Duodenal mucosa (tissue), 2 donors: ENCODE results near the gene DHX29.

Experiments used
- H3K27ac ChIP-seq: one replicate; pipeline ENCODE4 v1.7.0; 2013; ENCODE audit warnings: low read depth, low read length
- H3K27me3 ChIP-seq, 2 donors: one replicate each; pipeline ENCODE4 v1.7.0; 2013; ENCODE audit warnings: low read length in 2 of 2, control low read depth in 1 of 2; ENCODE audit not compliant: insufficient read depth in 2 of 2, control insufficient read depth in 1 of 2
- H3K36me3 ChIP-seq, 2 donors: one replicate each; pipeline ENCODE4 v1.7.0; 2013; ENCODE audit warnings: low read length in 2 of 2, control low read depth in 1 of 2; ENCODE audit not compliant: insufficient read depth in 2 of 2, control insufficient read depth in 1 of 2
- H3K4me1 ChIP-seq, 2 donors: one replicate each; pipeline ENCODE4 v1.7.0; 2013; ENCODE audit warnings: low read length in 2 of 2, control low read depth in 1 of 2; ENCODE audit not compliant: insufficient read depth in 2 of 2, control insufficient read depth in 1 of 2
- H3K4me3 ChIP-seq, 2 donors: one replicate each; pipeline ENCODE4 v1.7.0; 2013; ENCODE audit warnings: low read length in 2 of 2, low read depth in 1 of 2
- H3K9ac ChIP-seq, 2 donors: one replicate each; pipeline ENCODE4 v1.7.0; 2013; ENCODE audit warnings: low read length in 2 of 2, low read depth in 1 of 2
- H3K9me3 ChIP-seq, 2 donors: one replicate each; pipeline ENCODE4 v1.7.0; 2013; ENCODE audit warnings: low read length in 2 of 2, control low read depth in 1 of 2; ENCODE audit not compliant: control insufficient read depth in 1 of 2

The DHX29 gene

GRCh38 chr5:55218967-55219366, 88.5 kb downstream of the DHX29 start:
- H3K4me3 ChIP-seq, result peak overlapping the region in 1 of 2 donors; percentile 28
- peaks cover 12 to 16% of the 10 kb centered on the region in 2 donors for H3K4me1 ChIP-seq
- H3K36me3 ChIP-seq, result no peaks in the 10 kb centered on the region
- no peak overlapping the region for H3K9ac ChIP-seq
- H3K27ac ChIP-seq, result no peak overlapping the region
- H3K9me3 ChIP-seq, result no peaks in the 10 kb centered on the region
- peaks cover 36 to 38% of the 10 kb centered on the region in 2 donors for H3K27me3 ChIP-seq

DNA sequence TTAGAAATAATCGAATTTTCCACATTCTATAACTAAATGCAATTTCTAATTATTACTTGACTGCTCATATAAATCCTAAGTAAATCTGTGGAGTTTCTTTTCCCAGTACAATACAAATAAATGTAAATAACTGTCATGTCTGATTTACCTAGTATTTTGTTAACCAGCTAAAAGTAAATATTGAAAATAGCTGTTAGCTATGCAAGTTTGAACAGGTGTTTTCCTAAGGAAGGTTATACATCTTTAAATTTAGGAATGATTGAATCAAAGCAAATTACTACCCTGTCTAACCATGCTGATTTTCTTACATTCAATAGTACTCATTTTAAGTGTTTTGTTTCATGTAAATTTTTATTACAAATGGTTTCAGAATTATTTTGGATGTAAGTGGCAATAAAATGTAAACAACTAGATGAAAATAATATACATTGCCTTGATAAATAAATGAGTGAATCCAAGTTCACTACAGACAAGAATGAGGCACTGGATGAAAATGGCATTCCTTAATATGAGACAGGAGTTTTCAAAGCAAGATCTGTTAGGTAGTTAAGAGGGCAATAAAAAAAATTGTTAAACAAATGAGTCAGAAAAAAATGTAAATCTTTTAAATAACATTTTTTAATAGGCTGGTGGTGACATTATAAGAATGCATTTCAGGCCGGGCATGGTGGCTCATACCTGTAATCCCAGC, 96.2 kb downstream of the DHX29 start:
- no peak overlapping the region for H3K9ac ChIP-seq
- H3K36me3 ChIP-seq, result no peaks in the 10 kb centered on the region
- peaks cover 0 to 4% of the 10 kb centered on the region in 2 donors for H3K27me3 ChIP-seq
- no peak overlapping the region for H3K4me3 ChIP-seq
- no peak overlapping the region for H3K27ac ChIP-seq
- H3K9me3 ChIP-seq, result no peaks in the 10 kb centered on the region
- H3K4me1 ChIP-seq, result no peaks in the 10 kb centered on the region
